ENCODE data around the gene ARL3.

Gene ARL3

GRCh38 chr10:102649797-102650654, 64.2 kb downstream of the ARL3 start:
- no peak for FAIRE-seq

GRCh38 chr10:102648889-102649796, 65.1 kb downstream of the ARL3 start:
- FAIRE-seq, result no peak

DNA sequence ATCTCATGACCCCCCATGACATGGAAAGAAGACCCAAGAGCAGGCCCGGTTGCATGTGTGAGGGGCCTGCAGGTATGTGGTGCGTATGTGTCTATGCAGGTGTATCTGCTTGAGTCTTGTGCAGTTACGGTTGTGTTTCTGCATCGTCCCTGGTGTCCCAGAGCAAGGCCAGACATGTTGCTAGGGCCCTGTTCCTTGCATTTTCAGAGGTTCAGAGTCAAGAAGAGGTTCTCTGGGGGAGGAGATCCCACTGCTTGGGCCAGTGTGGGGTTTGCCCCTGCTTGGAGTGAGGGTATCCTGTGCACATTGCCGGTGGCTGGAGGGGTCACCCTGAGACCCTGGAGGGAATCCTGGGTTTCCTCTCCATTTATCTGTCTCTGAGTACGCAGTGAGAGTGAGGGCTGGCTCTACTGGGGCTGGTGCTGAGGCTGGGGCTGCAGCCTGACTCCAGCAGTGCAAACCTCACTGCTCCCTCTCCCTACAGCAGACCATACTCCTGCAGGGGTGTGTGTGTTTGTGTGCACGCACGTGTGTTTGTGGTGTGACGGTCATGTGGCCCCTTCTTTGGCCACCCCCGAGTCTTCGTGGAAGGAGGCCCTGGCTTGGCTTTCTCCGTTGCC, 65.8 kb downstream of the ARL3 start:
- FAIRE-seq, result no peak

- FAIRE-seq, result no peak
Observed at GRCh38 chr10:102647443-102648268, 66.5 kb downstream of the ARL3 start.

DNA sequence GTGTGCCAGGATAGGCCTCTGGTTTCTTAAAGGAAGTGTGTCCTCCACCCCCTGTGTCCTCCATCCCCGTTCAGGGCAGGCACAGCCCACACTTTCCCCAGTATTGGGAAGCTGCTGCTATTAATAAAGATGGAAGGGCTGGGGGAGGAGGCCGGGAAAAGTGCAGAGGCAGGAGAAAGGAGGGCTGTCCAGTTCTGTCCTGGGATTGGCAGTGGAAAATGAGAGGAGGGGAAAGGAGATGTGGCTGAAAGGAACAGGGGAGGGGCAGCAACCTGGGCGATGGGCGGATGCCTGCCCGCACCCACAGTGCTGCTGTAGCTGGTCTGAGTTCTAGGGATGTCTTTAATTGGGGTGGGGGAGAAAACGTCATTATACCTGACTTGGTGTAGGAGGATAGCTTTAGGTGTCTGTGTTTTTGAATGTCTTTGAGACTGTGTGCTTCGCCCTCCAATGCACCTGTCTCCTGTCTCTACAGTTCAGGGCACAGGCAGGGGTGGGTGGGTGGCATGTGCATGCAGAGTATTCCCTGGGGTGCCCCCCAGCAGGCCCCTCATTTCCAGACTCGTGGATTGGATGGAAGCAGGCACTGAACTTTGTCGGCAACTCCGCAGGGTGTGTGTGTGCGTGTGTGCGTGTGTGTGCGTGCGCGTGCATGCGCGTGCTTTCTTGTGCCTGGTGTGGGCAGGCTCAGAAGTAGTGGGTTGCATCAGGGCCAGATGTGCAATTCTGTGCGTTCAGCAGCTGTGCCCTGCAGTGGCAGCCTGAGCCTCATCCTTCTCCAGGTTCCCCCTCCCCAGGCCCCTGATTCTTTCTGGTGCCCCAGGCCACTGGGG, 67.4 kb downstream of the ARL3 start:
- FAIRE-seq, result no peak

DNA sequence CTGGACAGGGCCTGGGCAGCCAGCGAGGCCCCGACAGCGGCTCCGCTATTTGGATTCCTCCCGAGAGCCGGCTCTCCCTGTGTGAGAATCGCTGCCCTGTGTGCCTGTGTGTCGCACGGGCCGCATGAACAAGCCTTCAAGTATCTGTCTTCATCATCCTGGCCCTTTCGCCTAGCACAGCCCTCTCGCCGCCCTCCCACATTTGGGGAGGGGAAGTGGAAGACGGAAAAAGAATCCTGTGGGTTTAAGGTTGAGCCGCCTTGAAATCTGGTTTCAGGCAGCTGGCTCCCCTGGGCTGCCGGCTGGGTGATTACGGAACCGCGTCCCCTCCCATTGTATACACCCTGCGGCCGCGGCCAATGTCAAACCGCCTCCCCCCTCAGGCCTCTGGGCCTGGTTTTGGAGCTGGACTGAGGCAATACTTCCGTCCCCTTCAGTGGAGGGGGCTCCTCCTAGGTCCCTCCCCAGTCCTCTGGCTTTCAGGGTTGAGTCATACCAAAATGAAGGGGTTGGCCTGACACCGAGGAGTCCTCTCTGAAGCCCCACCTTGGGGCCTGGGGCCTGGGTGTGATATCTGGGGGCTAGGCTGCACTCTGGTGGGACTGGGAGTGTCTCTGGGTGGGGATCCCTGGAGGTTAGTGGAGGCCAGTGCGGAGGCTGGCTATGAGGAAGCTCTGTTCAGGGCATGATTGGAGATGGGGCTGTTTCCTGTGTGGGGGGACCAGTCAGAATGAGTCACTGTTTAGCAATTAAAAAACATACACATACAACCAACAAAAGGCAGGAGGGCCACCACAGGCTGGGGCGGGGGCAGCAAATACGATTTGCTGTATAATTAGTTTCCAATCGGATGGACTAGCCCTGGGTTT, 68.2 kb downstream of the ARL3 start:
- FAIRE-seq, result no peak

GRCh38 chr10:102645388-102645740, 68.8 kb downstream of the ARL3 start:
- FAIRE-seq, result no peak

- no peak for FAIRE-seq
Observed at GRCh38 chr10:102644646-102645387, 69.4 kb downstream of the ARL3 start.

DNA sequence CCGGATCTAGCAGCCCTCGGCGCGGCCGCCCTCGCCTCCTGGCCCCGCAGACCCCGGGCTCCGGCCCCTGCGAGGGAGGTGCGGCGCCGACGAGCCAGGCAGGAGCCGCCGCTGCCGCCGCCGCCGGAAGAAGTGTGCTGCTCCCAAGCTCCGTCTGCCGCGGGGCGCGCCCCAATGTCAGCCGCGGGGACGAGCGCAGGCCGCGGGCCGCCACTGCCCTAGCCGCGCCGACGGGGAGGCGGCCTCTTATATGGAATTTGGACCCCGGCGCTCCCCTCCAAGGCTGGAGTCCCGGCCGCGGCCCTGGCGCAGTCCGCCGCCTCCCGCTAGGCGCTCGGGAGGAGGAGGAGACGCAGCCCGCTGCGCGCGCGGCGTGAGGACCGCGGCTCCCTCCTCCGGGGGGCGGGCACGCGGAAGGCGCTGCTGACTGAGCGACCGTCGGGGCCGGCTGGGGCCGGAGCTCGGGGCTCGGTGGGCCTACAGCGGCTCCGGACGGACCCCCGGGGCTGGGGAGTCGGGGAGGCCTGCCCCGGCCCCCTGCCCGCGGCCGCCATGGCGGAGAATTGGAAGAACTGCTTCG, 70.0 kb downstream of the ARL3 start, which contains the start of gene TRIM8:
Gene TRIM8, plus strand, starts transcription at position 414 of the 580 bp plus-strand sequence. Its CDS starts 139 bp downstream, at position 553.
- FAIRE-seq, result no peak

- no peak for FAIRE-seq
Observed at GRCh38 chr10:102643336-102644065, 70.7 kb downstream of the ARL3 start.

GRCh38 chr10:102642736-102643335, 71.4 kb downstream of the ARL3 start:
- FAIRE-seq, result no peak

GRCh38 chr10:102641880-102642735, 72.1 kb downstream of the ARL3 start:
- peak; percentile 68 for FAIRE-seq

- FAIRE-seq, result peak; percentile 5
Observed at GRCh38 chr10:102641402-102641801, 72.8 kb downstream of the ARL3 start.

GRCh38 chr10:102639537-102639936, 74.7 kb downstream of the ARL3 start:
- FAIRE-seq, result no peak

DNA sequence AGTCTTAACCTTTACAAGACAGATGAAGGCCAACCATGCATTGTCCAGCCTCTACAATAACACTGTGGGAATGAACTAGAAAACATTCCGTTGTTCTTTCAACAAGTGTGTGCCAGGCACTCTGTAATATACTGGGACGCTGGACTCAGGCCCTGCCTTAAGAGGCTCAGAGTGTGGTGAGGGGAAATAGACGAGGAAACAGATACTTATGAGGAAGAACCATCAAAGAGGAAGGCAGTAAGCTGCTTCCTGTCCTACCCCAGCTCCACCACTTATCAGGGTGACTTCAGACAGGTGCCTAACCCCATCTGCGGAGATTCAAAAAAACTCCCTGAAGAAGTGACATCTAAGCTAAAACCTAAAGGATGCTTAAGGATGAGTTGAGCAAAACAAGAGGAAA, 78.8 kb downstream of the ARL3 start:
- FAIRE-seq, result no peak

GRCh38 chr10:102634686-102635085, 79.5 kb downstream of the ARL3 start:
- FAIRE-seq, result no peak

DNA sequence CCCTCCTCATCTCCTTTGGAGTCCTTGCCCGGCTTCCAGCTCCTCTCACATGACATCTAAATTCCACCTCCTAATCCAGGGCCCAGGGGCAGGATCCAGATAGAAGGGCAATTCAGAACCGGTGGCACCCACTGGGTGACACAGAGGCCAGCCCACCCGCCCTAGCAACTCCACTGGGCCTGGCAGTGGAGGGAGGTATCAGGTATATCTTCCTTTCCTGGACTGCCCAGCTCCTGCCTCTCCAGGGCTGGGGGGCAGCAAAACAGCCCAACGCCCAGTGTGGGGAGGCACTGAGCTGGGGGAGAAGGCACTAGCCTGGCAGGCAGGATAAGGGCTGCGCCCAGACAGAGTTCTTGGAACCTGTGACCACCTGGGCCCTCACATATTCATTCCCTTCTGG, 80.3 kb downstream of the ARL3 start:
- no peak for FAIRE-seq
